GM21717 (cell line): ENCODE data around the gene RUSC2.
"Not testable (repeated sequence)": the region's sequence is repeated elsewhere in the genome, so short reads cannot be mapped to it uniquely, and the experiment has no call there.

Source experiments
- ATAC-seq: cut with Tn5 transposase; IDR thresholded peaks from one replicate; pipeline ENCODE4 v1.9.1; 2021; ENCODE audit warnings: mild to moderate bottlenecking, moderate library complexity; ENCODE audit not compliant: unreplicated experiment

Gene RUSC2

GRCh38 chr9:35519692-35520363 lies 29.9 kb downstream of the RUSC2 start:
- no peak for ATAC-seq

DNA sequence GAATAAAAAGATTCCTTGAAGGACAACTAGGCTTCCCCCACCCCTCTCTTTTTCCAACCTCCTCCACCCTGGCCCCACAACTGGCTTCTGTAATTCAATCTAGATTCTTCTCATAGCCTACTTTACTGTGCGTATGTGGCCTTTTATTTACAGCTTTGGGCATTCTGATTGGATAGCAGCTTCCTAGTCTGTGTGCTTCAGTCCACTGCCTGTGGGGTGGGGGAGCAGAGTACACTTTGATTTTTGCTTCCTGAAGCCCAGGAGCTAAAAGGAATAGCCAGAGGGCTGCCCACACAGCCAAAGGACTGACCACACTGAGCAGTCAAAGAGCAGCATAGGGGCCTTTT lies 30.4 kb downstream of the RUSC2 start:
- no peak for ATAC-seq

DNA sequence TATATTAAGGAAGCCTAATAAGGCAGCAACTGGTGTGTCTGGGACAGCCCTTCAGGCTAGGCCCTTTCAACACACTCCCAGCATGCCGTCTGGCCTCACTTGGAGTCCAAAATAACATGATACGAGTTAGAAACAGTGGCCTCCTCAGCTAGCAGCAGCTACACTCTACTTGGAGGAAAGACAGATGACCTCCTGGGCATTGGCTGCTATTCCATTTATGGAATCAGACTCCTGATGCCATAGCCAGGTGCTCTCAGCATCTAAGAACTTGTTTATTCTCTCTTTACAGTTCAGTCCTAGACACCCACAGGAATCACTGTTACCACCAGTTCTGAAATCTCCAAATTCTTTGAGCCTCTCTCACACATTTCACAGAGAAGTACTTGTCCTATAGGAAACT lies 31.8 kb downstream of the RUSC2 start:
- no peak for ATAC-seq

DNA sequence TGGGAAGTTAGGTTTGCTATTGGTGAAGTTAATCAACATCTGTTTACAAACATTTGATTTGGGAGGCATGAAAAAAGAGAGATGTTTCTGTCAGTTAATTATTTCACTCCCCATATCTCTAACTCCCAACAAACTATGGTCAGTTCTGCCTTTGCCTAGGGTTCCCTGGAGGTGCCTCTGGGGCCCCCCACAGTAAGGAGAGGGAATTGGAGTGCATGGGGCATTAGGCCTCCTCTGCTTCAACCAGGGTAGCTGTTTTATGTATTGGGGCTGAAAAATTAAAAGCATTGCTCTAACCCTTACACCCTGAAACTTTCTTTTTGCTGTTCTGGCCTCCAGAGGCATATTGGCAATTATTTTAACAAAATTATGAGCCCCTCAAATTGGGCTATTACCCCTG lies 32.3 kb downstream of the RUSC2 start:
- ATAC-seq: no peak

DNA sequence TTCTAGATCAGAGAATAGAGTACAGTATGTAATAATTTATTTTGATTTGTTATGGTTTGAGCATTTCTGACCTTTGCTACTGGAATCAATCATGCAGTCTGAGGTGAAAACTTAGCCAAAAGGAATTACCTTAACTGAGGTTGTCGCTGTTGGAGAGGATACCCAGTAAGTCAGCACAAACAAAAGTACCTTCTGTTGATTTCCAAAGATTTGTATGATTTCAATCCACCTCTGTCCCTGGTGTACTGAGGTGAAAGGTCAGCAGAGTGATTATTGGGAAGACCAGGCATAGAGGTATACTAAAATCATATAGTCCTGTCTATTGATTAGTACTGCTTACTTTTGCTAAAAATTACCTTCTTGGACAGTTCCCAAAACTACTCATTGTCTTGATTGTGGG lies 32.8 kb downstream of the RUSC2 start:
- ATAC-seq: no peak

- not testable (repeated sequence) for ATAC-seq
Measured at GRCh38 chr9:35523556-35523955, 33.6 kb downstream of the RUSC2 start.

- no peak for ATAC-seq
Measured at GRCh38 chr9:35526087-35526801, 36.3 kb downstream of the RUSC2 start.

GRCh38 chr9:35529161-35529823 lies 39.4 kb downstream of the RUSC2 start:
- ATAC-seq: no peak

GRCh38 chr9:35533398-35533797 lies 43.5 kb downstream of the RUSC2 start:
- no peak for ATAC-seq

DNA sequence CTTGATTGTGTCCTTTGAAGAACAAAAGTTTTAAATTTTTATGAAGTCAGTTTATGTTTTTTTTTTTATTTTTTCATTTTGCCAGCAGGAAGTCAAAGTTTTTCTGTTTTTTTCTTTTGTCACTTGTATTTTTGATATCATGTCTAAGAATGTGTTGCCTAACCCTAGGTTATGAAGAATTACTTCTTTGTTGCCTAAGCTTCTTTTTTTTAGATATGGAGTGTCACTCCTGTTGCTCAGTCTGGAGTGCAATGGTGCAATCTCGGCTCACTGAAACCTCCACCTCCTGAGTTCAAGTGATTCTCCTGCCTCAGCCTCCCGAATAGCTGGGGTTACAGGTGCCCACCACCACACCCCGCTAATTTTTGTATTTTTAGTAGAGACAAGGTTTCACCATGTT lies 45.0 kb downstream of the RUSC2 start:
- not testable (repeated sequence) for ATAC-seq

DNA sequence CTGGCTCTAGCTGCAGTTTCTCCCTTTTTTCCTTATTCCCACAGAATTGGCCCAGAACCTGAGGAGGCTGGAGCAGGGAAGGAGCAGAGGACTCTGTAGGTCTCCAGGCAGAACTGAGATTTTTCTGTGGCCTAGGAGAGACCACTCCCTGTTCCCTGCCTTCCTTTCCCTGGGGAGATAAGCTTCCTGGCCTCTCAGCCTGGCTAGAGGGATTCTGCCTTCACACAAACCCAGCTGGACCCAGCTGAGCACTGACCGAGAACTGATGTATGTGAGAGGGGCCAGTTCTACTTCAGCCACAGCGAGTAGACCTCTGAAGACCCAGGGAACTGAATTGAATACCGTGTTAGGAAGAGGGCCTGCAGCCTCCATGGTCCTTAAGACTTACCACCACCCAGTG lies 48.0 kb downstream of the RUSC2 start:
- ATAC-seq: no peak

DNA sequence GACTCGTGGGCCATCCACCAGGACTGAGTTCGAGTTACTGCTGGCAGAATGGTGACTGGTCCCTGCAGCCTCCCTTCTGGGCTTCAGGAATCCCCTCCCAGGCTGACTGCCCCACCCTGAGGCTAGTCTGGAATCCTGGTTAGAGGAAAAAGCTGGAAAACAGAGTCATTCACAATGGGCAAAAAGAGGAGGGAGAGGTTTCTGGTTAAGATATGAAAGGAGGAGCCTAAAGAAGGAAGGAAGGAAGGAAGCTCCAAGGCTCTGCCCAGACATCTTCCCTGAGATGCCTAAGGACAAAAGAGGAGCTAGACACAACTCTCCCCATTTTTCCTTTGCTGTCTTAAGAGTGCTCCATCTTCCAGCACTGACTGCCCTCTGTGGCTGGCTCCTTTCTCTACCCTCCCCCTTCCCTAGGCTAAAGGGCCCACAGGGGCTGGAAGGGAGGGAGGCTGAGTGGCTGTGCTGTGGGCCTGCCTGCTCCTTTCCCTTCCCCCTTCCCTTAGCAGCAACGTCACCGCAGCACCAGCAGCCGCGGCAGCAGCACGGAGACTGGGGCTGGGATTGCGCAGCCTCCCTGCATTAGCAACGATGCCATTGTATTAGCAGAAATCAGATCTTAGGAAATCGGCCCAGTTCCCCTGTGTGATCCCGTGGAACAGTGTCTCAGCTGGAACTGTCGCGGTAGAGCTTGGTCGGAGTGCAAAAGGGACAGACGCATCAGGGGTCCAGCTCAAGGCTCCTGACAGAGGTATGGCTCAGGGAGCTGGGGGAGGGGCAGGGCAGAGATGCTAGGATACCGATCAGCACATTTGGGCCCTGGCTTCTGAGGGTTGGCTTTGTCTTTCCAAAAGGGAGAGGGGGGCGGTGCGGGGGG lies 48.7 kb downstream of the RUSC2 start:
- ATAC-seq: no peak
